Suppressor macrophage (primary cell): Measurements from ENCODE around the gene TGM1.
"Not testable (repeated sequence)": the region's sequence is repeated elsewhere in the genome, so short reads cannot be mapped to it uniquely, and the experiment has no call there.

Source experiments
- DNase-seq, 4 experiments: peaks; one replicate each; pipeline ENCODE4 v3.0.0-alpha.2; 2020 to 2022

TGM1 gene

DNA sequence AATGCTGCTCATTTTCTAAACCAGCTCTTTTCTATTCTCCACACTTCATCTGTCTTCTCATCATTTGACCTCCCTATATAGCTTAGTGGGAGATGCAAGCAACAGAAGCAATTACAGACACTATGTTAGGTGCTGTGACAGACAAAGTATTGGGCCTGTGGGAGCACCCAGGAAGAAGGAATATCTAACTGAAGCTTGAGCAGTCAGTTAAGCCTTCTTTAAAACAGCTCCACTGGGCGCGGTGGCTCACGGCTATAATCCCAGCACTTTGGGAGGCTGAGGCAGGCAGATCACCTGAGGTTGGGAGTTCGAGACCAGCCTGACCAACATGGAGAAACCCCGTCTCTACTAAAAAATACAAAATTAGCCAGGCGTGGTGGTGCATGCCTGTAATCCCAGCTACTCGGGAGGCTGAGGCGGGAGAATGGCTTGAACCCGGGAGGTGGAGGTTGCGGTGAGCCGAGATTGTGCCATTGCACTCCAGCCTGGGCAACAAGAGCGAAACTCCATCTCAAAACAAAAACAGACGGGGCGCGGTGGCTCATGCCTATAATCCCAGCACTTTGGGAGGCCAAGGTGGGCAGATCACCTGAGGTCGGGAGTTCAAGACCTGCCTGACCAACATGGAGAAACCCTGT, 59.6 kb downstream of the TGM1 start:
- DNase-seq = not testable (repeated sequence)

- DNase-seq = not testable (repeated sequence)
These were observed 60.4 kb downstream of the TGM1 start for GRCh38 chr14:24202538-24202937.
